GM18520 (cell line): ENCODE data around the gene GTPBP10.
"Not testable (repeated sequence)": the region's sequence is repeated elsewhere in the genome, so short reads cannot be mapped to it uniquely, and the experiment has no call there.

Experiments used
- ATAC-seq: cut with Tn5 transposase; IDR thresholded peaks from one replicate; pipeline ENCODE4 v1.9.1; 2021; ENCODE audit not compliant: unreplicated experiment

GTPBP10 gene

GRCh38 chr7:90350032-90350431 lies 3.5 kb downstream of the GTPBP10 start:
- ATAC-seq: not testable (repeated sequence)

DNA sequence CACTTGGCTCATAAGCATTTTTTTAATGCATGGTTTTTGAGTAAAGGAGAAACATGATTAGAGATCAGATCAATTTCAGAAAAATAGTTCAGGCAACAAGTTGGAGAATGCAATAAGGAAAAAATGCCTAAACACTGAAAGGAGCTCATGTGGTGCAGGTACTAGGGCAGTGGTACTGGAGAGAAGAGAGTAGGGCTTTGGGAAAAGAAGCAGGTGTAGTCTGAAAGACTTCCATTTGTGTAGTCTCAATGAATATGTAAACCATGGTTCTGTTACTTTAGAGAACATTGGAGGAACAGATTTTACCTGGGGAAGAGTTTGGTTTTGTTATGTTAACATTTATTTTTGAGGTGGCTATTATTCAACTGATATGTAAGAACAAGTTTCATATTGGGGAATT lies 5.5 kb downstream of the GTPBP10 start:
- no peak for ATAC-seq

DNA sequence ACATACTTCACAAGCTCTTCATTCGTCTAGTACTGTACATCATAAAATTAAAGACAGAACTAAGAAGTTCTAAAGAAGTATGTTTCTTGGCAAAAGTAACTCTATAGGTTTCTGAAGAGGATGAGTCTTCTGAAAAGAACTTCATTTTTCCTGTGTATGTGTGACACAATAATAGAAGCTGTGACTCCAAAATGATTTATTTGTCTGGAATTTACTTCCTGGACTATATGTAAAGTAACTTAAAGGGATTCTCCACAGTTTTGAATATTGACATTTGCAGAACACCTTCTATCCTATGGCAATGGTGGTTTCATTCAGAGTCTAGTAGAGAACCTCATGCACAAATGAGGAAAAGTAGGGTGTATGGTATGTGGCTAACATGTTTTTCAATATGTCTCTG lies 36.9 kb downstream of the GTPBP10 start:
- no peak for ATAC-seq

GRCh38 chr7:90383861-90384260 lies 37.3 kb downstream of the GTPBP10 start:
- no peak for ATAC-seq

GRCh38 chr7:90384433-90384832 lies 37.9 kb downstream of the GTPBP10 start:
- no peak for ATAC-seq

DNA sequence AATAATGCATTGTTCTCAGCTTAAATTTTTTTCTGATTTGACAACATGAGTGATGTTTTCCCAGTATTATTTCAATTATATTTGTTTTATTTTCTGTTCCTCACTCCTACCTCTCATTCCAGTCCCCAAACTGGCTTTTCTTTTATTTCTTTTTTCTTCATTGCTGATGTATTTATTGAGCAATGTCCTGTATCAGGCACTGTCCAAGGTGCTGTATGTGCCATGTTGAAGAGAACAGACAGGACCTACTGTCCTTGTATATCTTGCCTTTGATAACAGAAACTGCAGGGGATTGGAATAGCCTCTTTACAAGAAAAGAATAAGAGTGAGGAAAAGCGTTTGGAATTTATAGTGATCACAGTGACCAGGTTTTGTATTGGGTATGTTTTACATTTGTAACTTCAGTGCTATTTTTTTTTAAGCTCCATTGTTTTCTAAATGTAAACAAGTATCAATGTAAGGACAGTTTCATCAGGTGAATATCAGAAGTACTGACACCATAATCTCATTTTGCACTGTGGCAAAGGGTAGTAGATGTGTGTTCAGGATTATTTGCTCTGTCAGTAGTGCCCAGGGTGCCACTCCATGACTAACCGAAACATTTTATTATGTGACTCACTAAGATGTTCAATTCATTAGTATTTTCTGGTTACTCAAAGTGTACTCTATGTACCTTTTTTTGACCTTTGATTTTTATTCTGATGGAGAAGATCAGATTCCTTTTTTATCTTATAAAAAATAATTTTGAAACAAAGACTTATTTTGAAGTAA lies 41.1 kb downstream of the GTPBP10 start:
- no peak for ATAC-seq

DNA sequence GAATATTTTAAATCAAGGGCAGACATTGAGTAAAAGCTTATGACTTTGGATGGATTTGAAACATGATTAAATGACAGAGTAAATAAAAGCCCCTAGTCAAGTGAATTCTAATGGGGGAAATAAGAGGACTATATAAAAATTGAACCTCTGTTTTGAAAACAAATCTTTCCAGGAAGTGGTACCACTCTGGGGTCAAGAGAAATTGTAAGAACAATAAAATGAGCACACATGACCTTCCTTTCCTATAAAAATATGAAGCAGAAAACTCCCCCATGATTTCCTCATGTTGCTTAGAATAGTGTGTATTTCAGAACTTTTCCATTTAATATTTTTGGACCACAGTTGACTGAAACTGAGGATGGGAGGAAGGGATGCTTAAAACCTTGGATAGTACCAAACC lies 44.4 kb downstream of the GTPBP10 start:
- no peak for ATAC-seq

- ATAC-seq: no peak
Measured at GRCh38 chr7:90391488-90391887, 45.0 kb downstream of the GTPBP10 start.

DNA sequence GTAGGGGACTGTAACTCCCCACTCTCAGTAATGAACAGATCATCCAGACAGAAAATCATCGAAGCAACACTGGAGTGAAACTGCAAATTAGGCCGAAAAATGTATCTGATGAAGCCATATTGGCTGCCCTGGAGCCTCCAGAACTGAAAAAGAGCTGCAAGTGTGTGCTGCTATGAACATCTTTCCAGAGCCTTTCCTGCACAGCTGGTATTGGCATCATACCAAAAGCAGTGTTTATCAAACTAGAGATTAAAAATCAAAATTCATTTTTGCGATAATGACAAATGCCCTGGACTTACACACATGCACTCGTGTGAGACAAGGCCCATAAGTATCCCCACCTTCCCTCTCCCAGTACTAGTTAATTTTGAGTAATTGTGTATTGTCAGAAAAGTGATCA lies 49.9 kb downstream of the GTPBP10 start:
- no peak for ATAC-seq

DNA sequence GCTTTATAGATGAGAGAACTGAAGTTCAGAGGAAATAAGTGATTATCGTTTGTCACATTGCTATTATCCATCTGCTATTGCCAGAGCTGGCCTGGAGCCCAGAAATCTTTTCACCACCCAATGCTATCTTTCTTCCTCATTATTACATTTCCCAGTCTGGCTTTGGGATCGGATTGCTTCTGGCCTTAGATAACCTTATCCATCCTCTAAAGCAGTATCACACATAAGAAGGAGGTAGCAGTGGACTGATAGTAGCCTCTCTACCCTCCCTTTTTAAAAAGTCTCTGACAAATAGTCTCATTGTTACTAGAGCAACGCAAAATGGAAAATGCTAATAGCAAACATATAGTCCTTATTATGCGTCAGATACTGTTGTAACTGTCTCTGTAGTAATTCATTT lies 55.5 kb downstream of the GTPBP10 start:
- no peak for ATAC-seq

DNA sequence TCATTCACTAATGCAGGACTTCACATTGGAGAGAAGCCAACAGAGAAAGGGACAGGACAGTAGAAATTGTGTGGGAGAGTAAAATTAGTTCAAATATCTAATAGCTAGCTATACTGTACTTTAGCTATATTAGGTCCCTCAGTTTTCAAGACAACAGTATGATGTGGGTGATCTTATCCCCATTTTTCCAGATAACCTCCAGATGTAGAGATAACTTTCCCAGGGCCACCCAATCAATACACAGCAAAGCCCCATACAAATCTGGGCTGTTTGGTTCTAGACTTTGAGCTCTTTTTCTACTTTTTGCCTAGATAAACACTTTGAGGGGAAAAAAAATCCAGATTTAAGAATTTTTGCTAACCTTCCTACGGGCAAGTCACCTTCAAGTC lies 56.3 kb downstream of the GTPBP10 start:
- ATAC-seq: no peak

GRCh38 chr7:90403174-90404113 lies 56.9 kb downstream of the GTPBP10 start, which contains the start of gene CLDN12:
Gene CLDN12 (plus strand): TSS chr7:90403461. CDS start chr7:90412677, 9,216 bp downstream.
- ATAC-seq: peak; percentile 97

DNA sequence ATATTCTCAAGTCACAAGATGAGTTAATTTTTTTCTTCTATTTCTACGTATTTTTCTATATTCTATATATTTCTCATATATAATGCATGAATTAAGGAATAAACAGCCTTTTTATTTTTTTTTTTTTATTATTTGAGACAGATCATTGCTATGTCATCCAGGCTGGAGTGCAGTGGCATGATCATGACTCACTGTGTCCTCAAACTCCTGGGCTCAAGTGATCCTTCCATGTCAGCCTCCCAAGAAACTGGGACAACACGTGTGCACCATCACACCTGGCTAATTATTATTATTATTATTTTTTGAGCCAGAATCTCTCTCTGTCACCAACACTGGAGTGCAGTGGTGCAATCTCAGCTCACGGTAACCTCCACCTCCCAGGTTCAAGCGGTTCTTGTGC lies 58.3 kb downstream of the GTPBP10 start:
- no peak for ATAC-seq

DNA sequence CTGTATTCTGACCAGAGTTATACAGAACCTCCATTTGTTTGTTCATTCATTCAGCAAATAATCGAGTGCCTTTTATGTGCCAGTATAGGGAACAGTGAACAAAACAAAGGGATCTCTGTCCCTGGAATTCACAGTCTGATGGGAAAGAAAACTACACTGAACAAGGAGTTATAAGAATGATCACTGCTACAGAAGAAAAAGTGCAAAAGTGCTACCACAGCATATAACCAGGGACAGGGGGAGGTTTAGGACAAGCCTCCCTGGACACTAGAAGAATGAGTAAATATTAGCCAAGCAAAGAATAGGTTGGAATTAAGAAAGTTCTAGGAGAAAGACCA lies 60.9 kb downstream of the GTPBP10 start:
- no peak for ATAC-seq

- no peak for ATAC-seq
Measured at GRCh38 chr7:90408142-90408541, 61.6 kb downstream of the GTPBP10 start.

DNA sequence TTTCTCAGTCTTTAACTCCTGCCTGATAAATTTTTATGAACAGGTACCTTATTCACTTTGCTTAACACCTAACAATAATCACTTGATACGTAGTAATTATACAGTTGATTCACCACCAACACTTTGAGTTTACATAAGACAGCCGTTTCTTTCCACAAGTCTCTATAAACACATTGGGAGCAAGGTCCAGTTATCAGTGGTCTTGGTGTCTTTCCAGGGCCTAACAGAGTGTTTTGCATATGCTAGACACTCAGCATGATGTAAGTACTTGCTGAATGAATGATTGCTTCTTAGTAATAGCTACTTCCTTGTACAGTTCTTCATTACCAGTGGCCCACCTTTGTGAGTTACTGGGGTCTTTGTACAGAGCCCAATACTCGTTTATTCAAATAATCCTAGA lies 63.2 kb downstream of the GTPBP10 start:
- no peak for ATAC-seq

DNA sequence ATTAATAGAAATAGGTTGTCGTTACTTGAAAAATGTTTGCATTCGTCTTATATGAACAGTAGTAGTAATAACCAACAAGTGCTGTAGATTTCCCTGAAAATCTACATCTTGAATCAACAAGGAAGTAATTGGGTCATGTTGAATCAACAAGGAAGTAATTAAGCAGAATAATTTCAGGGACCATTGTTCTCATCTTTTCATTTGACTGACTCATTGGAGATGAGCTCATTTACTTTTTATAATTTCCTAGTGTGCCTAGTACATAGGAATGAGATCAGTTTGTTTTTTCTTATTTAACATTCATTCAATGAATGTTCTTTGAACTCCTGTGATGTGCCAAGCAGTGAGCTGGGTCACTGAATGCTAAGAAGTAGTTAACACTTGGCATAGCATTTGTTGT lies 65.0 kb downstream of the GTPBP10 start:
- ATAC-seq: no peak

- ATAC-seq: no peak
Measured at GRCh38 chr7:90412458-90413184, 66.1 kb downstream of the GTPBP10 start.

DNA sequence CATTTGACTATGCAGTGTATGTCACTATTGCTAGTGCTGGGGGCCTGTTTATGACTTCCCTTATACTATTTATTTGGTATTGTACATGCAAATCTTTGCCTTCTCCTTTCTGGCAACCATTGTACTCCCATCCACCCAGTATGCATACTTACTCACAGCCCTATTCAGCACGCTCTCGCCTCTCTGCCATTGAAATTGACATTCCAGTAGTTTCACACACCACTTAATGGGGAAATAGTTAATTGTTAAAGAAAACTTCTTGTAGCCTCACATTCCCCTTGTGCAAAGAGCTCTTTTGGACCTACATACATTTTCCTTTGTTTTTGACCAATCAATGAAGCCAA lies 66.6 kb downstream of the GTPBP10 start:
- no peak for ATAC-seq

- no peak for ATAC-seq
Measured at GRCh38 chr7:90421651-90422050, 75.1 kb downstream of the GTPBP10 start.

DNA sequence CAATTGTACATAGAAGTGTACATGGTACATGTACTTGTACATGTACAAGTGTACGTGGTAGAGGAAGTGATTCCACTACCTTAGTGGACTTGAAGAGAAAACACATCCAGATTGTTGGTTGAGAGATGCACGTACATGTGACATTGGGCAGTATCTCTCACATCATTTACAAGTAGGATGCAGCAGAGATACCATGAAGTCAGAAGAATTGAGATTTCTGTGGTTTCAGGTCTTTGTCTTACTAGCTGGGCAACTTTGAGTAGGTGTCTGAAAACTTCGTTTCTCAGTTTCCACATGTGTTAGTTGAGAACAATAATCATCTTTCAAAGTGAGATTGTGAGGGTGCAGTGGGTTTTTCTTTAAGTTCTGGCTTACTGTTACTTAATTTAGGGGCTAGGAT lies 78.2 kb downstream of the GTPBP10 start:
- peak; percentile 93 for ATAC-seq

- no peak for ATAC-seq
Measured at GRCh38 chr7:90425376-90425775, 78.9 kb downstream of the GTPBP10 start.
